K562 (cell line): Measurements from ENCODE around the gene DCTN5. TPM values are rescaled to one million over a fixed set of nuclear protein-coding genes. Genes with fewer than 3 reads are reported as not detected.

Experiments
- ARHGAP35 ChIP-seq: fragments of 450-650 bp; IDR thresholded peaks from 2 replicates; pipeline ENCODE4 v1.6.1; 2018; ENCODE audit not compliant: partially characterized antibody
- GABPB1 ChIP-seq: sonication (generic); formaldehyde crosslinking; IDR thresholded peaks from 2 replicates; pipeline ENCODE4 v1.8.0; 2022; ENCODE audit warnings: mild to moderate bottlenecking, missing genetic modification reagents
- GTF2E2 ChIP-seq: fragments of 200-800 bp; sonication (Bioruptor generic); IDR thresholded peaks from 2 replicates; pipeline ENCODE4 v1.6.1; 2016; ENCODE audit warnings: missing genetic modification characterization, missing compliant biosample characterization
- HDAC3 ChIP-seq: fragments of 450-650 bp; IDR thresholded peaks from 2 replicates; pipeline ENCODE4 v1.6.1; 2018; ENCODE audit warnings: borderline replicate concordance, mild to moderate bottlenecking, moderate library complexity; ENCODE audit not compliant: partially characterized antibody
- HDAC6 ChIP-seq: IDR thresholded peaks from 2 replicates; pipeline ENCODE4 v1.6.1; 2012; ENCODE audit warnings: low read depth, mild to moderate bottlenecking, control low read depth, inconsistent platforms, low read length, moderate library complexity
- HDAC8 ChIP-seq: fragments of 450-650 bp; IDR thresholded peaks from 2 replicates; pipeline ENCODE4 v1.6.1; 2016; ENCODE audit warnings: mild to moderate bottlenecking, missing genetic modification characterization, moderate library complexity, missing compliant biosample characterization
- HLTF ChIP-seq: fragments of 450-650 bp; IDR thresholded peaks from 2 replicates; pipeline ENCODE4 v1.6.1; 2016
- IRF2 ChIP-seq: sonication (generic); formaldehyde crosslinking; IDR thresholded peaks from 2 replicates; pipeline ENCODE4 v1.8.1; 2022; ENCODE audit warnings: mild to moderate bottlenecking, missing genetic modification reagents
- KLF1 ChIP-seq: fragments of 450-650 bp; IDR thresholded peaks from 2 replicates; pipeline ENCODE4 v1.6.1; 2016; ENCODE audit warnings: missing genetic modification characterization, missing compliant biosample characterization
- MCM3 ChIP-seq: fragments of 450-650 bp; IDR thresholded peaks from 2 replicates; pipeline ENCODE4 v1.6.1; 2016
- NCOA2 ChIP-seq, 2 experiments: fragments of 450-650 bp; IDR thresholded peaks; 2 replicates each; pipeline ENCODE4 v1.6.1; 2018; ENCODE audit warnings: mild to moderate bottlenecking in 2 of 2, moderate library complexity in 1 of 2; ENCODE audit not compliant: partially characterized antibody in 2 of 2
- NFE2 ChIP-seq: IDR thresholded peaks from 2 replicates; pipeline ENCODE4 v1.6.1; 2014; ENCODE audit warnings: antibody characterized with exemption, low read depth
- OTX1 ChIP-seq: fragments of 450-650 bp; formaldehyde crosslinking; IDR thresholded peaks from 2 replicates; pipeline ENCODE4 v1.4.0; 2022; ENCODE audit warnings: mild to moderate bottlenecking
- RCOR1 ChIP-seq, 2 experiments: IDR thresholded peaks; 2 replicates each; pipeline ENCODE4 v1.6.1; 2012; ENCODE audit warnings: low read depth in 2 of 2, low read length in 2 of 2, borderline replicate concordance in 1 of 2, improper control_type of control experiment in 1 of 2
- RHOXF2B ChIP-seq: fragments of 250-450 bp; sonication (Bioruptor Pico); conservative IDR thresholded peaks from 2 replicates; pipeline ENCODE4 v1.5.1; 2021
- STAT5B ChIP-seq: fragments of 250-450 bp; sonication (Bioruptor Pico); IDR thresholded peaks from 2 replicates; pipeline ENCODE4 v1.8.0; 2021; ENCODE audit warnings: mild to moderate bottlenecking, inconsistent platforms
- TFAM ChIP-seq: fragments of 250-450 bp; sonication (Bioruptor Pico); conservative IDR thresholded peaks from 2 replicates; pipeline ENCODE4 v1.5.0; 2021; ENCODE audit warnings: mild to moderate bottlenecking, moderate library complexity
- TGIF2 ChIP-seq: sonication (generic); formaldehyde crosslinking; IDR thresholded peaks from 2 replicates; pipeline ENCODE4 v1.8.1; 2022; ENCODE audit warnings: mild to moderate bottlenecking, missing genetic modification reagents, moderate library complexity
- TOE1 ChIP-seq, 2 experiments: fragments of 450-650 bp in 1 of 2; sonication (generic) in 1 of 2; formaldehyde crosslinking in 1 of 2; IDR thresholded peaks; 2 replicates each; pipeline versions ENCODE4 v1.7.1 to v1.8.0; 2016 to 2022; ENCODE audit warnings: borderline replicate concordance in 2 of 2, mild to moderate bottlenecking in 2 of 2, antibody characterized with exemption in 1 of 2, inconsistent platforms in 1 of 2, low read depth in 1 of 2, missing genetic modification reagents in 1 of 2, moderate library complexity in 1 of 2
- YY1 ChIP-seq, 3 experiments: IDR thresholded peaks; 2 replicates each; pipeline ENCODE4 v1.6.1; 2011; ENCODE audit warnings: low read length in 2 of 3, mild to moderate bottlenecking in 2 of 3, moderate library complexity in 2 of 3, borderline replicate concordance in 1 of 3, control low read depth in 1 of 3, low read depth in 1 of 3; ENCODE audit not compliant: insufficient read depth in 3 of 3, insufficient replicate concordance in 2 of 3, control insufficient read depth in 1 of 3, insufficient read length in 1 of 3; ENCODE audit errors: extremely low read depth in 1 of 3
- ZC3H8 ChIP-seq: fragments of 450-650 bp; IDR thresholded peaks from 2 replicates; pipeline ENCODE4 v1.6.1; 2017
- ZKSCAN8 ChIP-seq: fragments of 200-800 bp; sonication (Bioruptor generic); IDR thresholded peaks from 2 replicates; pipeline ENCODE4 v1.6.1; 2016; ENCODE audit warnings: missing genetic modification characterization, missing compliant biosample characterization
- ZNF224 ChIP-seq: sonication (generic); formaldehyde crosslinking; IDR thresholded peaks from 2 replicates; pipeline ENCODE4 v1.8.0; 2022; ENCODE audit warnings: mild to moderate bottlenecking, missing genetic modification reagents
- ZNF253 ChIP-seq: fragments of 250-450 bp; sonication (Bioruptor Pico); conservative IDR thresholded peaks from 2 replicates; pipeline ENCODE4 v1.6.1; 2021; ENCODE audit warnings: mild to moderate bottlenecking
- ZNF3 ChIP-seq: fragments of 250-450 bp; sonication (Bioruptor Pico); IDR thresholded peaks from 2 replicates; pipeline ENCODE4 v1.5.0; 2021; ENCODE audit warnings: mild to moderate bottlenecking, moderate library complexity
- ZNF668 ChIP-seq: fragments of 250-450 bp; sonication (Bioruptor Pico); IDR thresholded peaks from 2 replicates; pipeline ENCODE4 v1.8.0; 2022; ENCODE audit warnings: mild to moderate bottlenecking, inconsistent platforms
- ZNF766 ChIP-seq: fragments of 200-800 bp; sonication (Bioruptor generic); conservative IDR thresholded peaks from 2 replicates; pipeline ENCODE4 v1.6.1; 2016; ENCODE audit warnings: missing genetic modification characterization, missing compliant biosample characterization
- polyA plus RNA-seq, 8 experiments: library from polyadenylated mRNA; depleted of rRNA in 4 of 8; stranded (reverse) in 5 of 8; unstranded in 3 of 8; fragments of >200 nt; fragmentation: Nextera tagmentation in 2 of 8; fragmentation: Illumina TruSeq in 1 of 8; extraction: Ambion mirVana in 2 of 8; extraction: Trizol in 1 of 8; gene quantifications; 2 replicates each; pipeline versions ENCODE4 v1.2.1 to v1.2.3, GENCODE V29; 2011 to 2014; ENCODE audit warnings: inconsistent platforms in 1 of 8, missing spikeins in 1 of 8
- total RNA-seq, 7 experiments: library from RNA; depleted of rRNA in 6 of 7; stranded (reverse); fragments of >200 nt in 6 of 7; fragmentation: Illumina TruSeq in 2 of 7; extraction: Trizol in 2 of 7; gene quantifications; 2 replicates each; pipeline versions ENCODE4 v1.2.1 to v1.2.3, GENCODE V29; 2011 to 2021; ENCODE audit warnings: low replicate concordance in 1 of 7
- TF ChIP-seq, protein P1 (sequence below): fragments of 450-650 bp; formaldehyde crosslinking; IDR thresholded peaks from 2 replicates; pipeline ENCODE4 v1.4.0; 2020; ENCODE audit warnings: mild to moderate bottlenecking, moderate library complexity
- TF ChIP-seq, protein P2 (sequence below), 2 experiments: fragments of 450-650 bp; IDR thresholded peaks; 2 replicates each; pipeline ENCODE4 v1.6.1; 2016
- TF ChIP-seq, protein P3 (sequence below): fragments of 250-450 bp; sonication (Bioruptor Pico); IDR thresholded peaks from 2 replicates; pipeline ENCODE4 v1.6.1; 2021; ENCODE audit warnings: mild to moderate bottlenecking

The DCTN5 gene
- total and polyA plus RNA-seq, 9 of the 15 experiments (the other 6 are each of a cell fraction or from before 2014, with no cell fraction given): 35.8 to 149 (median 75.9) TPM

DNA sequence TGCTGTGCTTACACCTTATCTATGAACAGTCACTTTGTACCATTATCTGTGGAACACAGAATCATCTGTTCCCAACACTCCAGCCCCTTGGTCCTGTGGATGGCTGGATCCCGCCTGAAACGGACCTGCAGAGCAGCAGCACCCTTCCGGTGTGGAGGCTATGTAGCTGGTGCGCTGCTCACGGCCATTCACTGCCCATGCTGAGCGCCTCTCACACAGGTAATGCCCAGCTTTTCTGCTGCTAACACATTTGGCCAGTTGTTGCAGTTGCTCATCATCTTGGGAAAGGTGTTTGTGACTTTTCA lies 26.0 kb downstream of the DCTN5 start (continued):
- TF ChIP-seq, protein P1, sequence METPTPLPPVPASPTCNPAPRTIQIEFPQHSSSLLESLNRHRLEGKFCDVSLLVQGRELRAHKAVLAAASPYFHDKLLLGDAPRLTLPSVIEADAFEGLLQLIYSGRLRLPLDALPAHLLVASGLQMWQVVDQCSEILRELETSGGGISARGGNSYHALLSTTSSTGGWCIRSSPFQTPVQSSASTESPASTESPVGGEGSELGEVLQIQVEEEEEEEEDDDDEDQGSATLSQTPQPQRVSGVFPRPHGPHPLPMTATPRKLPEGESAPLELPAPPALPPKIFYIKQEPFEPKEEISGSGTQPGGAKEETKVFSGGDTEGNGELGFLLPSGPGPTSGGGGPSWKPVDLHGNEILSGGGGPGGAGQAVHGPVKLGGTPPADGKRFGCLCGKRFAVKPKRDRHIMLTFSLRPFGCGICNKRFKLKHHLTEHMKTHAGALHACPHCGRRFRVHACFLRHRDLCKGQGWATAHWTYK (CRISPR knock-in tag): no peak
- no peak for TF ChIP-seq GTF2E2 (tag)
- no peak for TF ChIP-seq NCOA2 (IDR thresholded peaks at IDR 0.05; ENCODE audit: partially characterized antibody in 2 of 2)
- TF ChIP-seq HDAC6: no peak
- peak; percentile 84 for TF ChIP-seq GABPB1 (CRISPR knock-in tag)
- no peak for TF ChIP-seq ZC3H8
- no peak for TF ChIP-seq STAT5B (CRISPR knock-in tag)
- peak; percentile 53 for TF ChIP-seq HDAC3
- TF ChIP-seq TOE1 (IDR thresholded peaks at IDR 0.05; ENCODE audit: borderline replicate concordance): no peak
- no peak for TF ChIP-seq TOE1 (CRISPR knock-in tag; IDR thresholded peaks at IDR 0.05; ENCODE audit: borderline replicate concordance, low read depth)
- TF ChIP-seq ZNF224 (CRISPR knock-in tag): no peak
- no peak for TF ChIP-seq MCM3
- TF ChIP-seq, protein P2, sequence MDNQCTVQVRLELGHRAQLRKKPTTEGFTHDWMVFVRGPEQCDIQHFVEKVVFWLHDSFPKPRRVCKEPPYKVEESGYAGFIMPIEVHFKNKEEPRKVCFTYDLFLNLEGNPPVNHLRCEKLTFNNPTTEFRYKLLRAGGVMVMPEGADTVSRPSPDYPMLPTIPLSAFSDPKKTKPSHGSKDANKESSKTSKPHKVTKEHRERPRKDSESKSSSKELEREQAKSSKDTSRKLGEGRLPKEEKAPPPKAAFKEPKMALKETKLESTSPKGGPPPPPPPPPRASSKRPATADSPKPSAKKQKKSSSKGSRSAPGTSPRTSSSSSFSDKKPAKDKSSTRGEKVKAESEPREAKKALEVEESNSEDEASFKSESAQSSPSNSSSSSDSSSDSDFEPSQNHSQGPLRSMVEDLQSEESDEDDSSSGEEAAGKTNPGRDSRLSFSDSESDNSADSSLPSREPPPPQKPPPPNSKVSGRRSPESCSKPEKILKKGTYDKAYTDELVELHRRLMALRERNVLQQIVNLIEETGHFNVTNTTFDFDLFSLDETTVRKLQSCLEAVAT (IDR thresholded peaks at IDR 0.05): no peak
- no peak for TF ChIP-seq HLTF
- no peak for TF ChIP-seq KLF1
- no peak for TF ChIP-seq HDAC8 (tag)
- no peak for TF ChIP-seq YY1 (IDR thresholded peaks at IDR 0.05; ENCODE audit: borderline replicate concordance in 1 of 3, control insufficient read depth in 1 of 3, extremely low read depth in 1 of 3, insufficient read depth in 3 of 3, insufficient read length in 1 of 3, insufficient replicate concordance in 2 of 3, low read depth in 1 of 3, low read length in 2 of 3)
- TF ChIP-seq TGIF2 (CRISPR knock-in tag): no peak
- TF ChIP-seq ZNF668 (CRISPR knock-in tag): no peak
- peak; percentile 32 to 85; a peak in 3 of 4 replicates for TF ChIP-seq RCOR1 (IDR thresholded peaks at IDR 0.05; ENCODE audit: borderline replicate concordance in 1 of 2, low read depth in 2 of 2, low read length in 2 of 2)
- TF ChIP-seq ZNF3: no peak
- 0 out of 2 replicates have a peak, but pooled peaks have one; percentile 9 for TF ChIP-seq ZKSCAN8 (CRISPR knock-in tag)
- TF ChIP-seq ARHGAP35: no peak
- no peak for TF ChIP-seq IRF2 (CRISPR knock-in tag)
- no peak; the same call in 1 of the 2 replicates for TF ChIP-seq ZNF766 (CRISPR knock-in tag)
- TF ChIP-seq RHOXF2B (CRISPR knock-in tag): no peak
- no peak for TF ChIP-seq ZNF253 (CRISPR knock-in tag)
- no peak for TF ChIP-seq TFAM (CRISPR knock-in tag)
- TF ChIP-seq OTX1: no peak
- no peak for TF ChIP-seq NFE2
- TF ChIP-seq, protein P3, sequence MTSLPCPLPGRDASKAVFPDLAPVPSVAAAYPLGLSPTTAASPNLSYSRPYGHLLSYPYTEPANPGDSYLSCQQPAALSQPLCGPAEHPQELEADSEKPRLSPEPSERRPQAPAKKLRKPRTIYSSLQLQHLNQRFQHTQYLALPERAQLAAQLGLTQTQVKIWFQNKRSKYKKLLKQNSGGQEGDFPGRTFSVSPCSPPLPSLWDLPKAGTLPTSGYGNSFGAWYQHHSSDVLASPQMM (CRISPR knock-in tag): no peak
